Measurements from ENCODE around the gene SELENOV. TPM values are rescaled to one million over a fixed set of nuclear protein-coding genes. Genes with fewer than 3 reads are reported as not detected.
A peak's percentile ranks its signal among the peaks of the same experiment; 100 is the strongest.

Gene SELENOV
- total RNA-seq, 4 donors from 2014 or later = not detected

DNA sequence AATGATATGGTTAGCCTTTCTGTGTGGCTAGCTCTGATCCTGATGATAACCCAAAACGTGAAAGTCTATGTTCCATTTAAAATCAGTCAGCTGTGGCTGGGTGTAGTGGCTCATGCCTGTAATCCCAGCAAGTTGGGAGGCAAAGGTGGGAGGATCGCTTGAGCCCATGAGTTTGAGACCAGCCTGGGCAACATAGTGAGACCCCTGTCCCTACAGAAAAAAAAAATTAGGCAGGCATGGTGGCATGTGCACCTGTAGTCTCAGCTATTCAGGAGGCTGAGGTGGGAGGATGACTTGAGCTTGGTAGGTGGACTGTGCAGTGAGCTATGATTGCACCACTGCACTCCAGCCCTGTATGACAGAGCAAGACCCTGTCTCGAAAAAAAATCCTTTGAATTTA, 18.9 kb downstream of the SELENOV start:
- 75% methylated on average over 3 of the region's 3 CpGs for WGBS
- TF ChIP-seq POLR2A (IDR thresholded peaks at IDR 0.05) (no peak), POLR2AphosphoS5 (IDR thresholded peaks at IDR 0.05) (no peak), CTCF (IDR thresholded peaks at IDR 0.05) (no peak), EP300 (IDR thresholded peaks at IDR 0.05) (no peak)
- Histone ChIP-seq H3K4me1 (peaks cover 20% of the 10 kb centered on the region), H3K9me3 (no peaks in the 10 kb centered on the region), H3K27ac (no peak overlapping the region), H3K27me3 (no peaks in the 10 kb centered on the region), H3K4me3 (no peak overlapping the region), H3K36me3 (no peaks in the 10 kb centered on the region)
- DNase-seq (ENCODE audit: low spot score in 2 of 2) = peak in 1 of 2 donors; percentile 10

GRCh38 chr19:39539165-39539517, 24.2 kb downstream of the SELENOV start:
- no peak for DNase-seq (ENCODE audit: low spot score in 2 of 2)

GRCh38 chr19:39539518-39540332, 24.8 kb downstream of the SELENOV start, which contains the start of gene EID2:
EID2 (minus strand) TSS chr19:39540161; CDS start chr19:39540079, 82 bp downstream.
- 2% methylated on average over 22 of the region's 84 CpGs for WGBS
- H3K27ac ChIP-seq = peak within 1 kb of the TSS; percentile 94
- H3K9me3 ChIP-seq = no peaks in the 10 kb centered on the region
- H3K4me3 ChIP-seq = peak within 1 kb of the TSS; percentile 89
- peak; percentile 97 for DNase-seq (ENCODE audit: low spot score in 2 of 2)
- no peaks in the 10 kb centered on the region for H3K36me3 ChIP-seq
- H3K4me1 ChIP-seq = peaks cover 24% of the 10 kb centered on the region
- no peaks in the 10 kb centered on the region for H3K27me3 ChIP-seq
- peak; percentile 37 to 62 (median 60) for TF ChIP-seq POLR2AphosphoS5 (IDR thresholded peaks at IDR 0.05)
- peak; percentile 48 to 79 for TF ChIP-seq POLR2A (IDR thresholded peaks at IDR 0.05)
- TF ChIP-seq CTCF (IDR thresholded peaks at IDR 0.05) = peak; percentile 79 to 92
- TF ChIP-seq EP300 (IDR thresholded peaks at IDR 0.05) = no peak

More at GRCh38 chr19:39539165-39539517, 24.2 kb downstream of the SELENOV start:
- TF ChIP-seq POLR2AphosphoS5 (IDR thresholded peaks at IDR 0.05) = no peak
- no peak for TF ChIP-seq CTCF (IDR thresholded peaks at IDR 0.05)
- no peak for TF ChIP-seq POLR2A (IDR thresholded peaks at IDR 0.05)
- TF ChIP-seq EP300 (IDR thresholded peaks at IDR 0.05) = no peak
- Histone ChIP-seq H3K36me3 (no peaks in the 10 kb centered on the region), H3K4me1 (peaks cover 24% of the 10 kb centered on the region), H3K4me3 (peak overlapping the region; percentile 89), H3K27me3 (no peaks in the 10 kb centered on the region), H3K27ac (peak overlapping the region; percentile 94), H3K9me3 (no peaks in the 10 kb centered on the region)
- WGBS = 3% methylated on average over 10 of the region's 10 CpGs

GRCh38 chr19:39540333-39540673, 25.4 kb downstream of the SELENOV start:
- DNase-seq (ENCODE audit: low spot score in 2 of 2) = no peak
- no peaks in the 10 kb centered on the region for H3K36me3 ChIP-seq
- peaks cover 24% of the 10 kb centered on the region for H3K4me1 ChIP-seq
- TF ChIP-seq EP300 (IDR thresholded peaks at IDR 0.05) (no peak), POLR2A (IDR thresholded peaks at IDR 0.05) (no peak), POLR2AphosphoS5 (IDR thresholded peaks at IDR 0.05) (no peak), CTCF (IDR thresholded peaks at IDR 0.05) (no peak)
- H3K4me3 ChIP-seq = peak overlapping the region; percentile 89
- H3K9me3 ChIP-seq = no peaks in the 10 kb centered on the region
- no peak overlapping the region for H3K27ac ChIP-seq
- 8% methylated on average over 10 of the region's 10 CpGs for WGBS
- H3K27me3 ChIP-seq = no peaks in the 10 kb centered on the region

DNA sequence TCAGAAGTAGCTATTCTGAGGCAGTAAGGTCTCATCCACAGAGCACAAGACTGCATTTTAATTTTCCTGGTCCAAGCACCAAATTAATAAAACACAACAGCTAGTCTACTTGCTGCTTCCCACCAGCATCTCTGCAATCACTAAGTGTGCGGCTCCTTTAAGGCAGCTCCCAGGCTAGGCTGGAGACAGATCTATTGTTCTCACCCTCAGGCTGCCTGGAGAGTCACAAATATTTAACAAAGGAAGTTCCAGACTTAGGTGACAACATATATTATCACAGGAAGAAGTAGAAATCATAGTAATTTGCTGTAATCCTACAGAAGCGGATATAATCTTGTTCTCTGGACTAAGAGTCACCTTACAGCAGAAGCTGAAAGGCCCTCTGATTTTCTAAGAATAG, 27.3 kb downstream of the SELENOV start:
- TF ChIP-seq POLR2A (IDR thresholded peaks at IDR 0.05) (no peak), CTCF (IDR thresholded peaks at IDR 0.05) (no peak), EP300 (IDR thresholded peaks at IDR 0.05) (no peak), POLR2AphosphoS5 (IDR thresholded peaks at IDR 0.05) (no peak)
- no peak overlapping the region for H3K27ac ChIP-seq
- DNase-seq (ENCODE audit: low spot score in 2 of 2) = no peak
- peaks cover 24% of the 10 kb centered on the region for H3K4me1 ChIP-seq
- WGBS = 84% methylated on average over 2 of the region's 2 CpGs
- no peak overlapping the region for H3K4me3 ChIP-seq
- H3K36me3 ChIP-seq = no peaks in the 10 kb centered on the region
- H3K9me3 ChIP-seq = no peaks in the 10 kb centered on the region
- no peaks in the 10 kb centered on the region for H3K27me3 ChIP-seq
